PC-9 (cell line): ENCODE measurements around the gene RPS23.

Source experiments
- EZH2 ChIP-seq: fragments of 200-600 bp; sonication (generic); IDR thresholded peaks from 2 replicates; pipeline ENCODE4 v1.8.0; 2017; ENCODE audit warnings: antibody characterized with exemption, low read depth
- TF ChIP-seq, protein P1 (sequence below): fragments of 200-600 bp; sonication (generic); conservative IDR thresholded peaks from 2 replicates; pipeline ENCODE4 v1.6.1; 2017; ENCODE audit warnings: mixed run types, antibody characterized with exemption, mild to moderate bottlenecking, moderate library complexity

DNA sequence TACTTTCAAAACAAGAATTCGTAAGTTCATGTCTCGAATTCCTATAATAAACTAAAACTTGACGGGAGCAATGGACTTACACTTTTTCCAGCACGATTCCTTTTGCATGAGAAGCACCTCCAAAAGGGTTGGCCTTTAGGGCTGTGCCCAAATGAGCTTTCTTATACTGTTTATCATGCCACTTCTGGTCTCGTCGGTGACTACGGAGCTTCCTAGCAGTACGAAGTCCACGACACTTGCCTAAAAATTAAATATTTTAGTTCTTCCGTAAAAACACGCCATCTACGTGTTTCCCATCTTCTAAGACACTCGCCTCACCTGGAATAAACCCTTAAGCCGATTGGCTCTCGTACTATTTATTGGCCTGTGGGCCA lies 554 bp downstream of the RPS23 start:
- TF ChIP-seq, protein P1, sequence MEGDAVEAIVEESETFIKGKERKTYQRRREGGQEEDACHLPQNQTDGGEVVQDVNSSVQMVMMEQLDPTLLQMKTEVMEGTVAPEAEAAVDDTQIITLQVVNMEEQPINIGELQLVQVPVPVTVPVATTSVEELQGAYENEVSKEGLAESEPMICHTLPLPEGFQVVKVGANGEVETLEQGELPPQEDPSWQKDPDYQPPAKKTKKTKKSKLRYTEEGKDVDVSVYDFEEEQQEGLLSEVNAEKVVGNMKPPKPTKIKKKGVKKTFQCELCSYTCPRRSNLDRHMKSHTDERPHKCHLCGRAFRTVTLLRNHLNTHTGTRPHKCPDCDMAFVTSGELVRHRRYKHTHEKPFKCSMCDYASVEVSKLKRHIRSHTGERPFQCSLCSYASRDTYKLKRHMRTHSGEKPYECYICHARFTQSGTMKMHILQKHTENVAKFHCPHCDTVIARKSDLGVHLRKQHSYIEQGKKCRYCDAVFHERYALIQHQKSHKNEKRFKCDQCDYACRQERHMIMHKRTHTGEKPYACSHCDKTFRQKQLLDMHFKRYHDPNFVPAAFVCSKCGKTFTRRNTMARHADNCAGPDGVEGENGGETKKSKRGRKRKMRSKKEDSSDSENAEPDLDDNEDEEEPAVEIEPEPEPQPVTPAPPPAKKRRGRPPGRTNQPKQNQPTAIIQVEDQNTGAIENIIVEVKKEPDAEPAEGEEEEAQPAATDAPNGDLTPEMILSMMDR, result no peak
- TF ChIP-seq EZH2, result no peak
